ENCODE measurements around the gene CYP2U1.

Gene CYP2U1

DNA sequence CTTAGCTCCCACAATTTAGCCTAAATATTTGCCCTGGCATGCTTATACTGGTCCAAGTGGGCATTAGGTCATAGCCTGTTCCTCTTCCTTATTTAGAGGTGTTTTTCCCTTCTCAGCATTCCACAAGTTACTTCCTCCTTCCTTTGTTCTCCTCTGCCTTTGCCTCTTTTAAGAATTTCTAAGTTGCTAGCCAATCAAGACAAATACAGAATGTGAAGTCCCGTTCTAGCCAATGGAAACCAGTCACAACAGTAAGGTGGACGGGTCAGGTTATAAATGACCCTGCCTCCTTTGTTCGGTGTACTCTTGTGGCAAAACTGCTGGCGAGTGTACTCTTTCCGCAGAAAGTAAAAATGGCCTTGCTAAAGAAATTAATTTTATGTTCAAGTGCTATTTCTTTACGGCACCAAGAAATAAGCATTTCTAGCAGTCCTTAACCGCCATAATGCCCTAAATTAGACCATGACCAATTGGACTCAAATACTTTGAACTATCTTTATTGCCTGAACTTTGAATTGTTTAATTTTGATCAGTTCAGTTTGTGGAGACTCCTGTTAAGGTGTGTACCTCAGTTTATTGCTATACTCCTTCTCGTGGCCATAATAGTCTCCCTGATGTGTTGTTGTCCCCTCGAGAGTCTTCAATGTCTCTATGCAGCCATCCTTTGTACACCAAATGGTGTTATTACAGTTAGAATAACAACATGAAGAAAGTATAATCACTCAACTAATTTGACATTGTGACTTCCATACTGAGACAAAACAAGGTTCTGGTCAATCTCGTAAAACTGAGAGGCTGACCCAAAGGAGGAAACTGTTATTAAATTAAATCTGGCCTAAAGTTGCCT is 56.8 kb downstream of the CYP2U1 start:
- no peak for DNase-seq (ENCODE audit: low spot score)

- no peak for DNase-seq (ENCODE audit: low spot score)
These were observed 57.4 kb downstream of the CYP2U1 start for GRCh38 chr4:107988763-107989035.

GRCh38 chr4:107989162-107989536 is 57.8 kb downstream of the CYP2U1 start:
- no peak for DNase-seq (ENCODE audit: low spot score)

DNA sequence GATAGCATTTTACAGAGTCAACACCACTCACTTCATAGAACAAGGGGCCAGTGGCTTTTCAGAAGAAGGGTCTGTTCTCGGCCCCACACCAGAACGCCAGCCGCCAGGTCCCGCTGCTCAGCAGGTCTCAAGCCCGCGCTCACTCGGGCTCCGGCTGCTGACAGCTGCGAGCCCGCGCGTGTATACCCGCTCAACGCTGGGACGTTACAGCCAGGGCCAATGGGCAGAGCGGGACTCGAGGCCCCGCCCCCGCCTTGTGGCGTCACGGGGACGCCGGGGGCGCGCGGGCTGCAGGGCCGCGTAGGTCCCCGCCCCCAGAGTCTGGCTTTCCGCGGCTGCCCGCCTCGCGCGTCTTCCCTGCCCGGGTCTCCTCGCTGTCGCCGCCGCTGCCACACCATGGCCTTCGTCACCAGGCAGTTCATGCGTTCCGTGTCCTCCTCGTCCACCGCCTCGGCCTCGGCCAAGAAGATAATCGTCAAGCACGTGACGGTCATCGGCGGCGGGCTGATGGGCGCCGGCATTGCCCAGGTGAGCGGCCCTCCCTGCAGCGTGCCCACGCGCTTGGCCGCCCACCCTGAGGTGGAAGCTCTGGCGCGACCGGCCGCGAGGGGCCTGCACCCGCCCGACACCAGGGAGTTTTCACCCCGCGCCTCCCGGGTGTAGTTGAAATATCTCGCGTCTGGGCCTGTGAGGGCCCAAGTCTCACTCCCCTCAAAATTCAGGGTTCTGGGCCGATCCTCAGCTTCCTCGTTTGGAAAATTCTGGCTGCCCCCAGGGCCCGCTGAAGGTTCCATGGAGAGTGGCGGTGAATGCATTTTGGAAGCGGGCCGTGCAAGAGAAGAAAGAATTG is 58.4 kb downstream of the CYP2U1 start, which contains the start of gene HADH:
HADH (plus strand) TSS at position 353 of the 850 bp plus-strand sequence; CDS start at position 397, 44 bp downstream.
- peak; percentile 92 for DNase-seq (ENCODE audit: low spot score)

DNA sequence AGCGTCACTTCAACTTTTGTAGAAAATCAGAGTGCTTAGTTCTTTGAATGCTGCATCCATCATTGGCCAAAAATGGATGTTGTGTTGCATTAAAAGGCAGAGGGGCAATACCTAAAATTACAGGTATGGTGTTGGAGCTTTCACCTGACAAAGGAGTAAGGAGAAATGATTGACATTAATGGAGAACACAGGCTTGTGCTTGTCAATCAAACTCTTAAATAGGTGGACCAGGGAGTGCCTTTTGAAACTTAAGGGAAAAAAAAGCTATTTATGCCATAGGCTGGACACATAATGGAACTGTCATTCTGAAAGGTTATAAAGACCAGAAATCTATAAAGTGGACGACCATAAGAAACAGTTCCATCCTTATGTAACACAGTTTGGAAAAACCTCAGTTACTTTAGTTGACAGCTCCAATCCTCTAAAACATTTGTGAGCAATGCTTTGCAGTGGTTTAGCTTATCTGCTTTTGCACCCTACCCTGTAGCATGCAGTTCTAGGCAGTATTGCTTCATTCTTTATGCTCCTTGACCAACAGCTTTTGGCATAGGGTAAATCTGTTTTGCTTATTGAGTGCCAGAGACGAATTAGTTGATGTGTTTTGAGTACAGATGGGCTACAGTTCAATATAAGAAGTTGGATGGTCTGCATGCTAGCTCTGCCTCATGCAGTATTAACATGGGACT is 60.7 kb downstream of the CYP2U1 start:
- DNase-seq (ENCODE audit: low spot score): no peak

DNA sequence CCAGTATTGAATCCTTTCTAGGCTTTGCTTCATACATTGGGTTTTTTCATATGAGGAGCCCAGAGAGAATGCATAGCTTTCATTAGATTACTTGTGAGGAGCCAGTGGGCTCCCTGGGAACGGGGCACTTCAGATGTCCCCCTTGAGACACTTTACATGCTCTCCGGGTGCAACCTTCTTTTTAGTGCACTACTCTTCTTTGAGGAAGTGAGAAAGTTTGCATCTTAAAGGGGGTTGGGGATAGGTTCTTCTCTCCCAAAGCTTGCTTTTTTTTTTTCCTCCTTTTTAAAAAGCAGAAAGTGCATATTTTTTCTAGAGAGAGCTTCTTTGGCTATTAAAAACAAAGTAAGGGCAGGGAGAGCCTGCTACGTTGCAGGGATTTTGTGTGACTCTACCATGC is 62.6 kb downstream of the CYP2U1 start:
- no peak for DNase-seq (ENCODE audit: low spot score)

- no peak for DNase-seq (ENCODE audit: low spot score)
These were observed 63.5 kb downstream of the CYP2U1 start for GRCh38 chr4:107994894-107995293.

- DNase-seq (ENCODE audit: low spot score): no peak
These were observed 65.8 kb downstream of the CYP2U1 start for GRCh38 chr4:107996949-107997788.

DNA sequence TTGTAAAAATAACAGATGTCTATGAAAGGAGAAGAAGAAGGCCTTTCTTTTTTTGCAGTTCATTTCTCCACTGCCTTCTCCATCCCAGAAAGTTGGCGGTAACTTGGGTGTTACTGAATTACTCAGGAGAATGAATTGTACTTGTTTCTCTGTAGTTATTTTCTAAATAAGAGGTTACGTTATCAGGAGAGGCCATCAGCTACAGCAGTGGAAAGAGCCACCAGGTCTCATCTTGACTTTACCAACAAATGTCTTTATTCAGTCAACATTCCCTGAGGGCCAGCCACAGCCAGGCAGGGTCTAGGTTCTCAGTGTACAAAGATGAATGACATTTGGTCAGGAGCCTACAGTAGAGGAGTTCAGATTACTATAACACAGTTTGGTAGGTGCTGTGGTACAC is 66.4 kb downstream of the CYP2U1 start:
- no peak for DNase-seq (ENCODE audit: low spot score)

DNA sequence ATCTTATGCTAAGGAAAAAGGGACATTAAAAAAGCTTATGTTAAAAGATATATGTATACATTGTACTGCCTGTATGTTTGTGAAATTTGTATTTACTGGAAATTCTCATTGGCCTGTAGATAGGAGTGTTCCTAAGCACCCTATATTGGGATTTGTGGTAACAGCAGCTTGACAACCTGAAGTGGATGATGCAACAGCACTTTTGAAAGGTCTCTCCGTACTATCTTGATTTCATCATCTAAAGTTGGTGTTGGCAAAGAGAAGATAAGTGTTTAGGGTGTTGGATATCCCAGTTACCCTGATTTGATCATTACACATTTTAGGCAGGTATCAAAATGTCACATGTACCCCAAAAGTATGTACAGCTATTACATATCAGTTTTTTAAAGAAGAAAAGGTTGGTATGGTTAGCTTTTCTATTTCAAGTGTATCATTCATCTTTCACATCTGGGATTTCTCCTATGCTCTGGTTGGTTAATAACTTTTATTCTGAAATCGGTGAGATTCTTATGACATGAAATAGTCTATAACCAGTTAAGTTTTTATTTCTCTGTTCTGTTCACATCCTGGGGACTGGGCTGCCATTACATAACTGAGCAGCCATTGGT is 68.7 kb downstream of the CYP2U1 start:
- DNase-seq (ENCODE audit: low spot score): no peak

DNA sequence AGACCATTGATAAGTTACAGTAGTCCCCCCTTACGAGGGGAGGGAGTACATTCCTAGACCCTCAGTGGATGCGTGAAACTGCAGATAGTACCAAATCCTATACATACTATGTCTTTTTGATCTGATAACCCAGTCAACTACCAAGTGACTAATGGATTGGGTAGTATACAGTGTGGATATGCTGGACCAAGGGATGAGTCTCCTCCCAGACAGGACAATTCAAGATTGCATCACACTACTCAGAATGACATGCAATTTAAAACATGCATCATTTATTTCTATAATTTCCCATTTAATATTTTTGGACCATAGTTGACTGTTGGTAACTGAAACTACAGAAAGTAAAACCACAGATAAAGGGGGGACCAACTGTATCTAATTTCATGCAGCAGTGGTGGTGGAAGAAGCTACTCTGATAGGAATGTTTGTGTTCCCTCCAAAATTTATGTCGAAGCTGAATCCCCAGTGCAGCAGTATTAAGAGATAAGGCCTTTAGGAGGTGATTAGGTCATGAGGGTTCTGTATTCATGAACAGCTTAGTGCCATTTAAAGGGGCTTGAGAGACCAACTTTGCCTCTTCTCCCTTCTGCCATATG is 70.3 kb downstream of the CYP2U1 start:
- no peak for DNase-seq (ENCODE audit: low spot score)

Measured in CD4-positive, alpha-beta T cell treated with Interleukin-2 at 100 ng/mL for 4 hours (primary cell).